K562 (cell line): ENCODE results near the gene OVOL3. TPM values are rescaled to one million over a fixed set of nuclear protein-coding genes. Genes with fewer than 3 reads are reported as not detected.

Experiments
- ATAC-seq: fragments of 200-7000 bp; cut with Tn5 transposase; 3 replicates; pipeline ENCODE4 v1.9.1; 2020; ENCODE audit warnings: moderate library complexity
- BruUV-seq: library from RNA; stranded (reverse); fragments of 400-500 nt; replicated peaks from 2 replicates; lab custom pipeline; 2021; lab: Mats Ljungman, UMichigan
- CTCF ChIA-PET: fragments of 300-600 bp; formaldehyde crosslinking; extraction: SDS; loops from one replicate; lab custom pipeline; 2021; ENCODE audit warnings: low intra/inter-chr PET ratio; lab: Yijun Ruan, JAX
- POLR2A ChIA-PET: fragments of 300-600, 350-650 bp; sonication (Branson Sonifier 250); formaldehyde crosslinking; extraction: SDS; loops from one replicate; lab custom pipeline; 2021; ENCODE audit warnings: antibody characterized with exemption, inconsistent platforms; lab: Yijun Ruan, JAX
- DNase-seq, 4 experiments: peaks; one replicate each; pipeline versions ENCODE4 v3.0.0 to v3.0.0-alpha.2; 2011 to 2018; ENCODE audit warnings: low spot score in 3 of 4, mixed read lengths in 3 of 4; ENCODE audit errors: extremely low read depth in 1 of 4
- FAIRE-seq: peaks from 2 replicates; lab custom pipeline; 2011; peaks lifted over from hg19 to GRCh38; lab: Jason Lieb, UNC
- H2AFZ ChIP-seq: 2 replicates; pipeline ENCODE4 v1.6.0; 2011; ENCODE audit warnings: low read depth, low read length, control low read depth, inconsistent platforms
- H3K27ac ChIP-seq: fragments of 200-600 bp; 3 replicates; pipeline ENCODE4 v1.8.0; 2011; ENCODE audit warnings: low read depth, mild to moderate bottlenecking, control low read depth, inconsistent platforms, low read length, moderate library complexity, mixed read lengths; ENCODE audit errors: extremely low read depth
- H3K27me3 ChIP-seq, 2 experiments: fragments of 300-600 bp in 1 of 2; 2 replicates in 1 of 2; 3 replicates in 1 of 2; pipeline versions ENCODE4 v1.6.0 to v1.8.0; 2011; ENCODE audit warnings: inconsistent platforms in 2 of 2, low read length in 2 of 2, mild to moderate bottlenecking in 1 of 2, mixed read lengths in 1 of 2, moderate library complexity in 1 of 2; ENCODE audit not compliant: control insufficient read depth in 2 of 2, insufficient read depth in 2 of 2
- H3K36me3 ChIP-seq: fragments of 300-600 bp; 3 replicates; pipeline ENCODE4 v1.8.0; 2011; ENCODE audit warnings: mild to moderate bottlenecking, low read length, inconsistent platforms; ENCODE audit not compliant: control insufficient read depth, insufficient read depth
- H3K4me1 ChIP-seq, 2 experiments: fragments of 200-600 bp in 1 of 2; replicated peaks in 1 of 2; 2 replicates in 1 of 2; 3 replicates in 1 of 2; pipeline versions ENCODE4 v1.5.1 to v1.8.0; 2011; ENCODE audit warnings: inconsistent platforms in 2 of 2, low read length in 2 of 2, mild to moderate bottlenecking in 1 of 2, mixed read lengths in 1 of 2, moderate library complexity in 1 of 2; ENCODE audit not compliant: control insufficient read depth in 2 of 2, insufficient read depth in 2 of 2
- H3K4me2 ChIP-seq: 2 replicates; pipeline ENCODE4 v1.6.1; 2011; ENCODE audit warnings: low read length, control low read depth, inconsistent platforms, mixed read lengths; ENCODE audit not compliant: insufficient read depth
- H3K4me3 ChIP-seq: fragments of 200-600 bp; sonication (generic), shearing (Covaris generic); 2 replicates; pipeline ENCODE4 v1.5.1; 2016; ENCODE audit warnings: control low read depth, inconsistent platforms
- H3K79me2 ChIP-seq: fragments of 200-600 bp; 3 replicates; pipeline ENCODE4 v1.8.0; 2011; ENCODE audit warnings: low read length, inconsistent platforms; ENCODE audit not compliant: control insufficient read depth, insufficient read depth
- H3K9ac ChIP-seq, 2 experiments: 2 replicates each; pipeline versions ENCODE4 v1.6.0 to v1.6.1; 2011; ENCODE audit warnings: low read depth in 2 of 2, low read length in 2 of 2, control low read depth in 1 of 2, inconsistent platforms in 1 of 2, mild to moderate bottlenecking in 1 of 2, mixed read lengths in 1 of 2; ENCODE audit not compliant: insufficient read depth in 1 of 2
- H3K9me1 ChIP-seq: one replicate; pipeline ENCODE4 v1.6.0; 2011; ENCODE audit warnings: inconsistent platforms, mild to moderate bottlenecking, low read length, moderate library complexity; ENCODE audit not compliant: control insufficient read depth, insufficient read depth
- H3K9me3 ChIP-seq: replicated peaks from 2 replicates; pipeline ENCODE4 v1.5.1; 2011; ENCODE audit warnings: low read depth, low read length, inconsistent platforms; ENCODE audit not compliant: control insufficient read depth, insufficient read depth
- H4K20me1 ChIP-seq: replicated peaks from 2 replicates; pipeline ENCODE4 v1.6.1; 2011; ENCODE audit warnings: low read length, inconsistent platforms, mixed read lengths; ENCODE audit not compliant: control insufficient read depth, insufficient read depth
- CREBBP ChIP-seq: IDR thresholded peaks from one replicate; pipeline ENCODE4 v1.6.1; 2012; ENCODE audit warnings: low read depth, mild to moderate bottlenecking, control low read depth, inconsistent platforms, low read length
- KHSRP ChIP-seq: fragments of 450-650 bp; IDR thresholded peaks from 2 replicates; pipeline ENCODE4 v1.6.1; 2017
- MYC ChIP-seq, 2 experiments: fragments of 250-450 bp in 1 of 2; sonication (Bioruptor Pico) in 1 of 2; IDR thresholded peaks; 2 replicates each; pipeline versions ENCODE4 v1.5.1 to v1.6.1; 2012 to 2021; ENCODE audit warnings: low read depth in 2 of 2, borderline replicate concordance in 1 of 2, improper control_type of control experiment in 1 of 2, low read length in 1 of 2, mild to moderate bottlenecking in 1 of 2, moderate library complexity in 1 of 2
- NFE2L1 ChIP-seq: fragments of 450-650 bp; IDR thresholded peaks from 2 replicates; pipeline ENCODE4 v1.6.1; 2016; ENCODE audit warnings: missing genetic modification characterization, low read depth, mild to moderate bottlenecking, missing compliant biosample characterization, moderate library complexity, borderline replicate concordance
- RBM22 ChIP-seq: fragments of 200-400 bp; formaldehyde crosslinking; IDR thresholded peaks from 2 replicates; pipeline ENCODE4 v1.6.1; 2018; ENCODE audit warnings: low read length, low read depth; ENCODE audit not compliant: poor library complexity, severe bottlenecking
- SMARCC2 ChIP-seq: fragments of 450-650 bp; IDR thresholded peaks from 2 replicates; pipeline ENCODE4 v1.6.1; 2017; ENCODE audit warnings: antibody characterized with exemption, moderate library complexity, mild to moderate bottlenecking, low read depth
- ZNF121 ChIP-seq: sonication (generic); formaldehyde crosslinking; conservative IDR thresholded peaks from 2 replicates; pipeline ENCODE4 v1.8.0; 2022; ENCODE audit warnings: missing genetic modification reagents
- ZNF134 ChIP-seq: fragments of 250-450 bp; sonication (Bioruptor Pico); conservative IDR thresholded peaks from 2 replicates; pipeline ENCODE4 v1.4.0; 2020
- ZNF507 ChIP-seq: conservative IDR thresholded peaks from 2 replicates; pipeline ENCODE4 v1.6.1; 2017; ENCODE audit warnings: missing genetic modification characterization, missing compliant biosample characterization
- WGBS: fragments of 100-300 bp; shearing (Covaris generic); methylation state at CpG from one replicate; pipeline ENCODE4 v1.1.6; 2016; ENCODE audit warnings: low coverage, mixed read lengths; ENCODE audit not compliant: insufficient coverage; ENCODE audit errors: missing lambda C conversion rate; 5-methylcytosine and 5-hydroxymethylcytosine counted together
- in situ Hi-C: fragments of 300-500 bp; cut with MboI; formaldehyde crosslinking; loops from 4 replicates; pipeline ENCODE4 v1.15.0; 2018; ENCODE audit warnings: inconsistent platforms, mixed read lengths
- intact Hi-C: fragments of 100-400 bp; cut with micrococcal nuclease; formaldehyde crosslinking; loops from 2 replicates; pipeline ENCODE4 v1.14.2; 2022
- polyA plus RNA-seq, 8 experiments: library from polyadenylated mRNA; depleted of rRNA in 4 of 8; stranded (reverse) in 5 of 8; unstranded in 3 of 8; fragments of >200 nt; fragmentation: Nextera tagmentation in 2 of 8; fragmentation: Illumina TruSeq in 1 of 8; extraction: Ambion mirVana in 2 of 8; extraction: Trizol in 1 of 8; gene quantifications; 2 replicates each; pipeline versions ENCODE4 v1.2.1 to v1.2.3, GENCODE V29; 2011 to 2014; ENCODE audit warnings: inconsistent platforms in 1 of 8, missing spikeins in 1 of 8
- total RNA-seq, 7 experiments: library from RNA; depleted of rRNA in 6 of 7; stranded (reverse); fragments of >200 nt in 6 of 7; fragmentation: Illumina TruSeq in 2 of 7; extraction: Trizol in 2 of 7; gene quantifications; 2 replicates each; pipeline versions ENCODE4 v1.2.1 to v1.2.3, GENCODE V29; 2011 to 2021; ENCODE audit warnings: low replicate concordance in 1 of 7

Gene OVOL3
- total and polyA plus RNA-seq, 9 of the 15 experiments (the other 6 are each of a cell fraction or from before 2014, with no cell fraction given) = not detected

GRCh38 chr19:36101550-36102327 lies 9.2 kb upstream of the OVOL3 start:
- 84% methylated on average over 16 of the region's 27 CpGs for WGBS
- Histone ChIP-seq H3K27ac (no peak overlapping the region), H2AFZ (no peak overlapping the region), H3K79me2 (no peaks in the 10 kb centered on the region), H3K4me3 (no peak overlapping the region), H3K9me1 (peaks cover 6% of the 10 kb centered on the region), H3K36me3 (peaks cover 93% of the 10 kb centered on the region), H3K4me1 (peaks cover 15 to 54% of the 10 kb centered on the region in 2 experiments; a peak in 4 of 5 replicates), H3K4me2 (no peak overlapping the region), H4K20me1 (no peaks in the 10 kb centered on the region), H3K9me3 (no peaks in the 10 kb centered on the region), H3K9ac (no peak overlapping the region; a peak in 1 of 4 replicates), H3K27me3 (no peaks in the 10 kb centered on the region)
- no peak for FAIRE-seq
- in situ Hi-C loops = no loop called here
- BruUV-seq = no TSS peak
- intact Hi-C loops = no loop called here
- ChIA-PET POLR2A (interaction anchor here (0.8 to 1.1 kb wide), 3 partner anchors 9 to 15 kb away, joined by 3 read pairs; partner anchors contain the start of gene OVOL3), CTCF (no interaction called here)
- TF ChIP-seq SMARCC2 (no peak), NFE2L1 (tag) (no peak), CREBBP (no peak), RBM22 (peak; percentile 27), ZNF121 (CRISPR knock-in tag) (no peak), KHSRP (no peak), ZNF507 (tag) (no peak), ZNF134 (CRISPR knock-in tag) (no peak), MYC (IDR thresholded peaks at IDR 0.05; ENCODE audit: low read depth, low read length) (no peak), MYC (CRISPR knock-in tag; IDR thresholded peaks at IDR 0.05; ENCODE audit: borderline replicate concordance, low read depth) (no peak)
- no peak for DNase-seq
- no peak for ATAC-seq
